Left ventricle myocardium inferior (tissue), 1 donor: ENCODE data around the gene TIPRL. TPM values are rescaled to one million over a fixed set of nuclear protein-coding genes. Genes with fewer than 3 reads are reported as not detected.
A peak's percentile ranks its signal among the peaks of the same experiment; 100 is the strongest.

Experiments used
- DNase-seq: peaks from one replicate; pipeline ENCODE4 v3.0.0-alpha.2; 2020
- H3K27ac ChIP-seq: fragments of 200-600 bp; replicated peaks from 2 replicates; pipeline ENCODE4 v1.8.0; 2021
- H3K27me3 ChIP-seq: fragments of 200-600 bp; 2 replicates; pipeline ENCODE4 v1.8.0; 2021; ENCODE audit warnings: low read depth
- H3K36me3 ChIP-seq: fragments of 200-600 bp; 2 replicates; pipeline ENCODE4 v1.8.0; 2021
- H3K4me1 ChIP-seq: fragments of 200-600 bp; 2 replicates; pipeline ENCODE4 v1.8.0; 2021
- H3K4me3 ChIP-seq: fragments of 200-600 bp; 2 replicates; pipeline ENCODE4 v1.8.0; 2021; ENCODE audit warnings: mild to moderate bottlenecking, moderate library complexity
- H3K9me3 ChIP-seq: fragments of 200-600 bp; replicated peaks from 2 replicates; pipeline ENCODE4 v1.8.0; 2021
- intact Hi-C: fragments of 100-400 bp; cut with micrococcal nuclease; formaldehyde crosslinking; loops from one replicate; pipeline ENCODE4 v1.11.0; 2022
- total RNA-seq: library from RNA; stranded (reverse); fragmentation: NEBNext Ultra II Directional; extraction: Animal tissue kit (Norgen Biotek cat#: 25700); gene quantifications from one replicate; pipeline ENCODE4 v1.2.1, GENCODE V29; 2021
- TF ChIP-seq, protein P1 (sequence below): fragments of 200-600 bp; IDR thresholded peaks from 2 replicates; pipeline ENCODE4 v1.8.0; 2021; ENCODE audit warnings: antibody characterized with exemption, mild to moderate bottlenecking, borderline replicate concordance
- donor health status: DM: no; HTN: yes; CAD: no; lungs with severe emphysema.

The TIPRL gene
- total RNA-seq, 1 donor from 2014 or later: 28.3 TPM

DNA sequence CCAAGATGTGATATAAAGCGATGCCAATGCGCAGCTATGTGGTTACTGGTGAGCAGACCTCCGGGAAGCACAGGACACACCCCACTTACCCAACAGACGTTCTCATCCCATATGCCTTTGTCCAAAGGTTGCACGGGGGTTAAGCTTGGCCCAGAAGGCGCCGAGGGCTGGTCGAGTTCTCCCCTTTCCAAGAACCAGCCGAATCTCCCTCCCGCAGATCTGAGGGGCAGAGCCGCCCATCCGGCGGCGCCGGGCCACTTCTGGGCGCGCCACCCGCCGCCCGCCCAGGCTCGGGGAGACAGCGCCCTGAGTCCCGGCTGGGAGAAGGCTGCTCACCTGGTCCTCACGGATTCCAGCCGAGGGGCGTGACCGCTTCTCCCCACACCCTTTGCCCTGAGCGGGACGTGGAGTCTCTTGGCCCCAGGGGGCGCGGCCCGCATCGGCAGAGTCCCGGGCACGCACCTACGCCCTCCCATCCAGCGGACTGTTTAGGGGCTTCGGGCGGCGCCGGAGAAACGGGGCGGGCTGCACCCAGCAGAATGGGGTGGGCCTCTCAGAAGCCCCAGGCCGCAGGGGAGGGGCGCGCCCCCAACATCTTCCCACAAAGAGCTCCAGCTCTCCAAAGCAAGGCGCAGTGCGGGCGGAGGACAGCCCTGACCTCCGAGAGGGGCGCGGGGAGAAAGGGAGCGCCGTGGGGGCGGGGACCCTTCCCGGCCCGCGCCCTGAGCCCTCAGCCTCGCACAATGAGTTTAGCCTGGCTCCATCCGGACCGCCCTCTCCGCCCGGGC lies 42.6 kb upstream of the TIPRL start:
- peaks cover 20% of the 10 kb centered on the region for H3K4me1 ChIP-seq
- no peak for DNase-seq
- intact Hi-C loops: no loop called here
- no peaks in the 10 kb centered on the region for H3K9me3 ChIP-seq
- H3K27ac ChIP-seq: peak overlapping the region; percentile 87
- H3K36me3 ChIP-seq: no peaks in the 10 kb centered on the region
- TF ChIP-seq, protein P1, sequence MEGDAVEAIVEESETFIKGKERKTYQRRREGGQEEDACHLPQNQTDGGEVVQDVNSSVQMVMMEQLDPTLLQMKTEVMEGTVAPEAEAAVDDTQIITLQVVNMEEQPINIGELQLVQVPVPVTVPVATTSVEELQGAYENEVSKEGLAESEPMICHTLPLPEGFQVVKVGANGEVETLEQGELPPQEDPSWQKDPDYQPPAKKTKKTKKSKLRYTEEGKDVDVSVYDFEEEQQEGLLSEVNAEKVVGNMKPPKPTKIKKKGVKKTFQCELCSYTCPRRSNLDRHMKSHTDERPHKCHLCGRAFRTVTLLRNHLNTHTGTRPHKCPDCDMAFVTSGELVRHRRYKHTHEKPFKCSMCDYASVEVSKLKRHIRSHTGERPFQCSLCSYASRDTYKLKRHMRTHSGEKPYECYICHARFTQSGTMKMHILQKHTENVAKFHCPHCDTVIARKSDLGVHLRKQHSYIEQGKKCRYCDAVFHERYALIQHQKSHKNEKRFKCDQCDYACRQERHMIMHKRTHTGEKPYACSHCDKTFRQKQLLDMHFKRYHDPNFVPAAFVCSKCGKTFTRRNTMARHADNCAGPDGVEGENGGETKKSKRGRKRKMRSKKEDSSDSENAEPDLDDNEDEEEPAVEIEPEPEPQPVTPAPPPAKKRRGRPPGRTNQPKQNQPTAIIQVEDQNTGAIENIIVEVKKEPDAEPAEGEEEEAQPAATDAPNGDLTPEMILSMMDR: no peak
- peak overlapping the region; percentile 77 for H3K4me3 ChIP-seq
- H3K27me3 ChIP-seq: peaks cover 24% of the 10 kb centered on the region

DNA sequence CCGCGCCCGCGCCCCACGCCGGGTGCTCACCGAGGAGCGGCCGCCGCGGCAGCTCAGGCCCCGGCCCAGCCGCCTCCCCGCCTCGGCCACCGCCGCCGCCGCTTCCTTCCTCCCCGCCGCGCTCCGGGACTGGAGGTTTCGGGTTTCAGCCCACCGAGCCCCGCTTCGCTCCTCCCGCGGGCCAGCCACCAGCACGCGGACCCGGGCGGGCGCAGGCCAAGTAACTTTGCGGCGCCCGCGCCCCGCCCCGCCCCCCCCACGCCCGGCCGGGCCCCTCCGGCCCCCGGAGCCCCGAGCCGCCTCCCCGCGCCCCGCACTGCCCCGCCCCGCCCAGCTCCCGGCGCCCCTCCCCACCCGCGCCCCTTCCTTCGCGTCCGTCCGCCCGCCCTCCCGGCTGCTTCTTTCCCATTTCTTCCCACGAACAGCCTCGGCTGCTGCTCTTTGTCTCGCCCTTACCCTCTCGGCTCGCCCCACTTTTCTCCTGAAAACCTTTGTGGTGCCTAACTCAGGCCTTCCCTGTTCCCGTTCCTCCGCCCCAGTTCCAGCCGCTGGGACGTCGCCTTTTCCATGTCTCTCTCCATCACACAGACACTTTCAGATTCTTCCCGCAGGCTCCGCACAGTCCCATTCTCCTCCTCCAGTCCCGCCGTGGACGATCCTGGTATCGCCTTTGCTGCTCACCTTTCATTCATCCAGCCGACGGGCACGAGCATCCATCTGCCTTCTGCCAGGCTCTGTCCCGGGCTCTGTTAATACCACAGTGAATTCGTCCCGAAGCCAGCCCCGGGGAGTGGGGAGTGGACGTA lies 41.9 kb upstream of the TIPRL start, which contains the start of gene GPR161:
Gene GPR161, minus strand, starts transcription at position 222 of the 806 bp plus-strand sequence. CDS start 32,080 bp downstream, outside the sequence.
- peak; percentile 65 for DNase-seq
- peaks cover 24% of the 10 kb centered on the region for H3K27me3 ChIP-seq
- peak within 1 kb of the TSS; percentile 87 for H3K27ac ChIP-seq
- TF ChIP-seq, protein P1: no peak
- H3K4me1 ChIP-seq: peaks cover 20% of the 10 kb centered on the region
- intact Hi-C loops: no loop called here
- no peaks in the 10 kb centered on the region for H3K9me3 ChIP-seq
- peak within 1 kb of the TSS; percentile 77 for H3K4me3 ChIP-seq
- H3K36me3 ChIP-seq: no peaks in the 10 kb centered on the region

DNA sequence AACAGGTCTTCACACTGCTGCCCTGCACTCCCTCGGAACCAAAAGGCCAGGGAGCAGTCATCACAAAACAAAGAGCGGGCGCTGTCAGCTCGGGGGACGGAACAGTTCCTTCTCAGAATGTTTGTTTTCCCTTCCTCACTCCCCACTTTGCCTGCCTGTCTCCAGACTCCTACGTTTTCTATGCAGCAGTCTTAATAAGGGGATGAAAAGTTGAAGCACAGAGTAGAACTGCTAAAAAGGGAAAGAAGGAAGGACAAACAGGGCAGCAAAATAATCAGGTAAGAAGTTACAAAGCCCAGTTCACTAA lies 41.3 kb upstream of the TIPRL start:
- Histone ChIP-seq H3K9me3 (no peaks in the 10 kb centered on the region), H3K4me1 (peaks cover 20% of the 10 kb centered on the region), H3K27me3 (peaks cover 24% of the 10 kb centered on the region), H3K27ac (peak overlapping the region; percentile 87), H3K36me3 (no peaks in the 10 kb centered on the region), H3K4me3 (peak overlapping the region; percentile 77)
- TF ChIP-seq, protein P1: no peak
- intact Hi-C loops: no loop called here
- no peak for DNase-seq

DNA sequence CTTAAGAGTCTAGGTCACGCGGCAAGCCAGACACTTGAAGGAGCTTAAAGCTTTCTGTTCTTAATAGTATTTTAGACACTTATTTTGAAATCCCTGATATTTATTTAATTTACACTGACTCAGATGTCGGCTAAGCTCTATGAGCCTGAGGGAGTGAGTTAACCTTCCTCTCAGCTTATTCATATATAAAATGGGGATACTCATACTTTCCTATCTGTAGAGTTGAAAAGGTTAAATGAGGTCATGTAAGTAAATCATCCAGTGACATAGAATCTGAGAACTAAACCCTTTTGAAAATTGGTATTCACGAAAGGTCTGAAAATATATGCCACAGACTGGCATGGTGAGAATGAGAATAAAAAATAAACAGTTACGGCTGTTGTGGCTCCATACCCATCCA lies 40.6 kb upstream of the TIPRL start:
- peak overlapping the region; percentile 87 for H3K27ac ChIP-seq
- H3K4me1 ChIP-seq: peaks cover 20% of the 10 kb centered on the region
- no peak for DNase-seq
- intact Hi-C loops: no loop called here
- H3K36me3 ChIP-seq: no peaks in the 10 kb centered on the region
- H3K4me3 ChIP-seq: no peak overlapping the region
- H3K9me3 ChIP-seq: no peaks in the 10 kb centered on the region
- peaks cover 24% of the 10 kb centered on the region for H3K27me3 ChIP-seq
- TF ChIP-seq, protein P1: no peak

DNA sequence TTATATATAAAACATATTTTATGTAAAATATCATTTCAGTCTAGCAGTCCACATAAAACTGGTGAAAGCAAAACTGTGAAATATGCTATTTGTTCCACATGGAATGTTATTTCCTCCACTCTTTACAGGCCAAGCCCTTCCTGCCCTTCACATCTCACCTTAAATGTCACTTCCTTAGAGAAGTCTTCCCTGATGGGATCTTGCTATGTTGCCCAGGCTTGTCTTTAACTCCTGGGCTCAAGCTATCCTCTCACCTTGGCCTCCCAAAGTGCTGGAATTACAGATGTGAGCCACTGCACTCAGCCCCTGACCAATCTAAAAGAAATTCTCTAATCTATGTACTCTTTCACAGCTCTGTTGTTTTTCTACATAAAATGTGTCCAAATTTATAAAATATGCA lies 39.7 kb upstream of the TIPRL start:
- Histone ChIP-seq H3K27me3 (peaks cover 14% of the 10 kb centered on the region), H3K4me1 (peaks cover 20% of the 10 kb centered on the region), H3K27ac (no peak overlapping the region), H3K9me3 (no peaks in the 10 kb centered on the region), H3K4me3 (no peak overlapping the region), H3K36me3 (no peaks in the 10 kb centered on the region)
- intact Hi-C loops: no loop called here
- TF ChIP-seq, protein P1: no peak
- no peak for DNase-seq
